K562 (cell line): ENCODE measurements around the gene GADD45GIP1. TPM values are rescaled to one million over a fixed set of nuclear protein-coding genes. Genes with fewer than 3 reads are reported as not detected.
A peak's percentile ranks its signal among the peaks of the same experiment; 100 is the strongest.

Experiments
- BMI1 ChIP-seq: fragments of 150-350 bp; IDR thresholded peaks from 2 replicates; pipeline ENCODE4 v1.6.1; 2014; ENCODE audit warnings: low read length
- DMBX1 ChIP-seq: fragments of 250-450 bp; sonication (Bioruptor Pico); IDR thresholded peaks from 2 replicates; pipeline ENCODE4 v1.8.0; 2022; ENCODE audit warnings: inconsistent platforms, mild to moderate bottlenecking, moderate library complexity, borderline replicate concordance
- ESRRB ChIP-seq: fragments of 250-450 bp; sonication (Bioruptor Pico); IDR thresholded peaks from 2 replicates; pipeline ENCODE4 v1.5.0; 2020; ENCODE audit warnings: mild to moderate bottlenecking, moderate library complexity, borderline replicate concordance
- EZH2 ChIP-seq: IDR thresholded peaks from 2 replicates; pipeline ENCODE4 v1.6.1; 2012; ENCODE audit warnings: low read depth, mild to moderate bottlenecking, inconsistent platforms, low read length, borderline replicate concordance
- FOXK2 ChIP-seq, 2 experiments: fragments of 450-650 bp; IDR thresholded peaks in 1 of 2; conservative IDR thresholded peaks in 1 of 2; 2 replicates each; pipeline ENCODE4 v1.6.1; 2016; ENCODE audit warnings: low read depth in 2 of 2, mild to moderate bottlenecking in 1 of 2
- GATA2 ChIP-seq: sonication (generic); formaldehyde crosslinking; IDR thresholded peaks from 2 replicates; pipeline ENCODE4 v1.4.0; 2020; ENCODE audit warnings: mild to moderate bottlenecking, missing genetic modification reagents
- IRF9 ChIP-seq: fragments of 450-650 bp; IDR thresholded peaks from 2 replicates; pipeline ENCODE4 v1.6.1; 2016; ENCODE audit warnings: missing biosample characterization, missing genetic modification characterization
- MEF2D ChIP-seq: conservative IDR thresholded peaks from 2 replicates; pipeline ENCODE4 v1.6.1; 2016; ENCODE audit warnings: low read depth, missing genetic modification characterization, missing compliant biosample characterization
- PHTF2 ChIP-seq: fragments of 250-450 bp; sonication (Bioruptor Pico); IDR thresholded peaks from 2 replicates; pipeline ENCODE4 v1.5.0; 2021; ENCODE audit warnings: mild to moderate bottlenecking
- RBM15 ChIP-seq: fragments of 200-400 bp; formaldehyde crosslinking; IDR thresholded peaks from 2 replicates; pipeline ENCODE4 v1.6.1; 2018; ENCODE audit warnings: mild to moderate bottlenecking, low read length, moderate library complexity; ENCODE audit not compliant: insufficient read depth
- SMAD2 ChIP-seq: fragments of 150-350 bp; IDR thresholded peaks from 2 replicates; pipeline ENCODE4 v1.6.1; 2014; ENCODE audit warnings: low read depth, mild to moderate bottlenecking, low read length
- TARDBP ChIP-seq: fragments of 450-650 bp; IDR thresholded peaks from 2 replicates; pipeline ENCODE4 v1.6.1; 2016
- TOE1 ChIP-seq, 2 experiments: fragments of 450-650 bp in 1 of 2; sonication (generic) in 1 of 2; formaldehyde crosslinking in 1 of 2; IDR thresholded peaks; 2 replicates each; pipeline versions ENCODE4 v1.7.1 to v1.8.0; 2016 to 2022; ENCODE audit warnings: borderline replicate concordance in 2 of 2, mild to moderate bottlenecking in 2 of 2, antibody characterized with exemption in 1 of 2, inconsistent platforms in 1 of 2, low read depth in 1 of 2, missing genetic modification reagents in 1 of 2, moderate library complexity in 1 of 2
- ZBTB1 ChIP-seq: sonication (generic); formaldehyde crosslinking; IDR thresholded peaks from 2 replicates; pipeline ENCODE4 v1.8.1; 2023; ENCODE audit warnings: missing genetic modification reagents, low read depth, mild to moderate bottlenecking, borderline replicate concordance
- ZNF12 ChIP-seq: sonication (generic); formaldehyde crosslinking; IDR thresholded peaks from 2 replicates; pipeline ENCODE4 v1.4.0; 2020; ENCODE audit warnings: mild to moderate bottlenecking, missing genetic modification reagents
- ZNF224 ChIP-seq: sonication (generic); formaldehyde crosslinking; IDR thresholded peaks from 2 replicates; pipeline ENCODE4 v1.8.0; 2022; ENCODE audit warnings: mild to moderate bottlenecking, missing genetic modification reagents
- ZNF512 ChIP-seq: IDR thresholded peaks from 2 replicates; pipeline ENCODE4 v1.6.1; 2016; ENCODE audit warnings: missing genetic modification characterization, missing compliant biosample characterization
- ZNF586 ChIP-seq: fragments of 450-650 bp; formaldehyde crosslinking; conservative IDR thresholded peaks from 2 replicates; pipeline ENCODE4 v1.4.0; 2020; ENCODE audit warnings: mild to moderate bottlenecking, moderate library complexity
- polyA plus RNA-seq, 8 experiments: library from polyadenylated mRNA; depleted of rRNA in 4 of 8; stranded (reverse) in 5 of 8; unstranded in 3 of 8; fragments of >200 nt; fragmentation: Nextera tagmentation in 2 of 8; fragmentation: Illumina TruSeq in 1 of 8; extraction: Ambion mirVana in 2 of 8; extraction: Trizol in 1 of 8; gene quantifications; 2 replicates each; pipeline versions ENCODE4 v1.2.1 to v1.2.3, GENCODE V29; 2011 to 2014; ENCODE audit warnings: inconsistent platforms in 1 of 8, missing spikeins in 1 of 8
- total RNA-seq, 7 experiments: library from RNA; depleted of rRNA in 6 of 7; stranded (reverse); fragments of >200 nt in 6 of 7; fragmentation: Illumina TruSeq in 2 of 7; extraction: Trizol in 2 of 7; gene quantifications; 2 replicates each; pipeline versions ENCODE4 v1.2.1 to v1.2.3, GENCODE V29; 2011 to 2021; ENCODE audit warnings: low replicate concordance in 1 of 7
- TF ChIP-seq, protein P1 (sequence below): sonication (generic); formaldehyde crosslinking; IDR thresholded peaks from 2 replicates; pipeline ENCODE4 v1.8.1; 2023; ENCODE audit warnings: mild to moderate bottlenecking, missing genetic modification reagents
- TF ChIP-seq, protein P2 (sequence below): fragments of 450-650 bp; IDR thresholded peaks from 2 replicates; pipeline ENCODE4 v1.7.0; 2016; ENCODE audit warnings: borderline replicate concordance

GADD45GIP1 gene
- total and polyA plus RNA-seq, 9 of the 15 experiments (the other 6 are each of a cell fraction or from before 2014, with no cell fraction given): 5.1 to 161 (median 29.2) TPM

GRCh38 chr19:12937093-12937926, 19.7 kb downstream of the GADD45GIP1 start (continued):
- TF ChIP-seq, protein P1, sequence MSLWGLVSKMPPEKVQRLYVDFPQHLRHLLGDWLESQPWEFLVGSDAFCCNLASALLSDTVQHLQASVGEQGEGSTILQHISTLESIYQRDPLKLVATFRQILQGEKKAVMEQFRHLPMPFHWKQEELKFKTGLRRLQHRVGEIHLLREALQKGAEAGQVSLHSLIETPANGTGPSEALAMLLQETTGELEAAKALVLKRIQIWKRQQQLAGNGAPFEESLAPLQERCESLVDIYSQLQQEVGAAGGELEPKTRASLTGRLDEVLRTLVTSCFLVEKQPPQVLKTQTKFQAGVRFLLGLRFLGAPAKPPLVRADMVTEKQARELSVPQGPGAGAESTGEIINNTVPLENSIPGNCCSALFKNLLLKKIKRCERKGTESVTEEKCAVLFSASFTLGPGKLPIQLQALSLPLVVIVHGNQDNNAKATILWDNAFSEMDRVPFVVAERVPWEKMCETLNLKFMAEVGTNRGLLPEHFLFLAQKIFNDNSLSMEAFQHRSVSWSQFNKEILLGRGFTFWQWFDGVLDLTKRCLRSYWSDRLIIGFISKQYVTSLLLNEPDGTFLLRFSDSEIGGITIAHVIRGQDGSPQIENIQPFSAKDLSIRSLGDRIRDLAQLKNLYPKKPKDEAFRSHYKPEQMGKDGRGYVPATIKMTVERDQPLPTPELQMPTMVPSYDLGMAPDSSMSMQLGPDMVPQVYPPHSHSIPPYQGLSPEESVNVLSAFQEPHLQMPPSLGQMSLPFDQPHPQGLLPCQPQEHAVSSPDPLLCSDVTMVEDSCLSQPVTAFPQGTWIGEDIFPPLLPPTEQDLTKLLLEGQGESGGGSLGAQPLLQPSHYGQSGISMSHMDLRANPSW (CRISPR knock-in tag): no peak
- no peak for TF ChIP-seq ZNF586 (CRISPR knock-in tag)
- peak; percentile 12; the same call in 1 of the 2 replicates for TF ChIP-seq TOE1 (IDR thresholded peaks at IDR 0.05; ENCODE audit: borderline replicate concordance)
- TF ChIP-seq TOE1 (CRISPR knock-in tag; IDR thresholded peaks at IDR 0.05; ENCODE audit: borderline replicate concordance, low read depth): no peak
- no peak for TF ChIP-seq SMAD2
- no peak for TF ChIP-seq PHTF2 (CRISPR knock-in tag)
- 0 out of 2 replicates have a peak, but pooled peaks have one; percentile 27 for TF ChIP-seq GATA2
- TF ChIP-seq BMI1: no peak
- no peak for TF ChIP-seq ZBTB1
- TF ChIP-seq EZH2: no peak
- no peak for TF ChIP-seq ESRRB
- TF ChIP-seq MEF2D (tag): no peak
- TF ChIP-seq ZNF512 (tag): peak; percentile 59
- no peak for TF ChIP-seq RBM15
- no peak for TF ChIP-seq FOXK2 (conservative IDR thresholded peaks at IDR 0.05 in 1 of 2, IDR thresholded peaks at IDR 0.05 in 1 of 2; ENCODE audit: low read depth in 2 of 2)
- TF ChIP-seq, protein P2, sequence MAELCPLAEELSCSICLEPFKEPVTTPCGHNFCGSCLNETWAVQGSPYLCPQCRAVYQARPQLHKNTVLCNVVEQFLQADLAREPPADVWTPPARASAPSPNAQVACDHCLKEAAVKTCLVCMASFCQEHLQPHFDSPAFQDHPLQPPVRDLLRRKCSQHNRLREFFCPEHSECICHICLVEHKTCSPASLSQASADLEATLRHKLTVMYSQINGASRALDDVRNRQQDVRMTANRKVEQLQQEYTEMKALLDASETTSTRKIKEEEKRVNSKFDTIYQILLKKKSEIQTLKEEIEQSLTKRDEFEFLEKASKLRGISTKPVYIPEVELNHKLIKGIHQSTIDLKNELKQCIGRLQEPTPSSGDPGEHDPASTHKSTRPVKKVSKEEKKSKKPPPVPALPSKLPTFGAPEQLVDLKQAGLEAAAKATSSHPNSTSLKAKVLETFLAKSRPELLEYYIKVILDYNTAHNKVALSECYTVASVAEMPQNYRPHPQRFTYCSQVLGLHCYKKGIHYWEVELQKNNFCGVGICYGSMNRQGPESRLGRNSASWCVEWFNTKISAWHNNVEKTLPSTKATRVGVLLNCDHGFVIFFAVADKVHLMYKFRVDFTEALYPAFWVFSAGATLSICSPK: no peak
- no peak for TF ChIP-seq ZNF12
- no peak for TF ChIP-seq ZNF224 (CRISPR knock-in tag)
- no peak for TF ChIP-seq DMBX1 (CRISPR knock-in tag)
- no peak for TF ChIP-seq TARDBP
- no peak for TF ChIP-seq IRF9 (tag)
